ENCODE measurements around the gene FGF4. TPM values are rescaled to one million over a fixed set of nuclear protein-coding genes. Genes with fewer than 3 reads are reported as not detected.

The FGF4 gene
- total RNA-seq = not detected
- long read RNA-seq, donor 1 = 0 reads
- long read RNA-seq, donor 2 = 0 reads

- intact Hi-C loops (cut with DNase I) = loop anchor here in 1 of 2 donors (10.0 kb wide), 1 partner anchor 300 kb away; a partner anchor contains a TSS
- no peak for DNase-seq (ENCODE audit: low spot score)
Measured at GRCh38 chr11:69775163-69775755, at the start of gene FGF4. Gene FGF4, minus strand, starts transcription at chr11:69775341. Its CDS starts 257 bp downstream, at chr11:69775084.

GRCh38 chr11:69823641-69824265, 48.6 kb upstream of the FGF4 start:
- no peak for DNase-seq (ENCODE audit: low spot score)
- intact Hi-C loops (cut with DNase I) = no loop called here

- DNase-seq (ENCODE audit: low spot score) = no peak
- intact Hi-C loops (cut with DNase I) = no loop called here
Measured at GRCh38 chr11:69822676-69823494, 47.7 kb upstream of the FGF4 start.

GRCh38 chr11:69821511-69822040, 46.4 kb upstream of the FGF4 start:
- intact Hi-C loops (cut with DNase I) = no loop called here
- DNase-seq (ENCODE audit: low spot score) = no peak

GRCh38 chr11:69820441-69820840, 45.3 kb upstream of the FGF4 start:
- intact Hi-C loops (cut with DNase I) = no loop called here
- DNase-seq (ENCODE audit: low spot score) = no peak

- intact Hi-C loops (cut with DNase I) = no loop called here
- DNase-seq (ENCODE audit: low spot score) = no peak
Measured at GRCh38 chr11:69819541-69820070, 44.5 kb upstream of the FGF4 start.

- intact Hi-C loops (cut with DNase I) = no loop called here
- no peak for DNase-seq (ENCODE audit: low spot score)
Measured at GRCh38 chr11:69818603-69819441, 43.7 kb upstream of the FGF4 start, which contains the start of gene FGF3. Gene FGF3, minus strand, starts transcription at chr11:69819416. Its CDS starts 483 bp downstream, at chr11:69818933.

GRCh38 chr11:69818231-69818602, 43.1 kb upstream of the FGF4 start:
- intact Hi-C loops (cut with DNase I) = no loop called here
- DNase-seq (ENCODE audit: low spot score) = no peak

- intact Hi-C loops (cut with DNase I) = no loop called here
- no peak for DNase-seq (ENCODE audit: low spot score)
Measured at GRCh38 chr11:69817265-69818230, 42.4 kb upstream of the FGF4 start.

GRCh38 chr11:69816671-69817070, 41.5 kb upstream of the FGF4 start:
- DNase-seq (ENCODE audit: low spot score) = no peak
- intact Hi-C loops (cut with DNase I) = no loop called here

GRCh38 chr11:69815973-69816372, 40.8 kb upstream of the FGF4 start:
- intact Hi-C loops (cut with DNase I) = no loop called here
- DNase-seq (ENCODE audit: low spot score) = no peak

- intact Hi-C loops (cut with DNase I) = no loop called here
- DNase-seq (ENCODE audit: low spot score) = no peak
Measured at GRCh38 chr11:69814902-69815301, 39.8 kb upstream of the FGF4 start.

- no peak for DNase-seq (ENCODE audit: low spot score)
- intact Hi-C loops (cut with DNase I) = no loop called here
Measured at GRCh38 chr11:69814411-69814810, 39.3 kb upstream of the FGF4 start.

GRCh38 chr11:69813839-69814238, 38.7 kb upstream of the FGF4 start:
- no peak for DNase-seq (ENCODE audit: low spot score)
- intact Hi-C loops (cut with DNase I) = no loop called here

- no peak for DNase-seq (ENCODE audit: low spot score)
- intact Hi-C loops (cut with DNase I) = no loop called here
Measured at GRCh38 chr11:69812946-69813345, 37.8 kb upstream of the FGF4 start.

GRCh38 chr11:69812256-69812655, 37.1 kb upstream of the FGF4 start:
- intact Hi-C loops (cut with DNase I) = no loop called here
- no peak for DNase-seq (ENCODE audit: low spot score)

- intact Hi-C loops (cut with DNase I) = no loop called here
- no peak for DNase-seq (ENCODE audit: low spot score)
Measured at GRCh38 chr11:69811431-69811830, 36.3 kb upstream of the FGF4 start.
